Measurements from ENCODE around the gene NCAM1. TPM values are rescaled to one million over a fixed set of nuclear protein-coding genes. Genes with fewer than 3 reads are reported as not detected.

Gene NCAM1
- total RNA-seq, 2 donors from 2014 or later, result 0.40 to 0.44 TPM

GRCh38 chr11:113189909-113190667 is 228.9 kb downstream of the NCAM1 start:
- Mint-ChIP-seq H3K4me3 (no peak overlapping the region), H3K4me1 (no peaks in the 10 kb centered on the region), H3K27ac (no peak overlapping the region), H3K27me3 (peaks cover 71% of the 10 kb centered on the region), H3K36me3 (ENCODE audit: low read depth) (peaks cover 4% of the 10 kb centered on the region)
- ATAC-seq (no peak), DNase-seq (no peak)
- H3K9me3 ChIP-seq (ENCODE audit: control insufficient read depth, low read length, poor library complexity, severe bottlenecking), result no peaks in the 10 kb centered on the region

GRCh38 chr11:113192121-113192925 is 231.1 kb downstream of the NCAM1 start:
- Mint-ChIP-seq H3K4me3 (no peak overlapping the region), H3K27me3 (peaks cover 67% of the 10 kb centered on the region), H3K36me3 (ENCODE audit: low read depth) (peaks cover 4% of the 10 kb centered on the region), H3K4me1 (no peaks in the 10 kb centered on the region), H3K27ac (no peak overlapping the region)
- ATAC-seq, result no peak
- no peaks in the 10 kb centered on the region for H3K9me3 ChIP-seq (ENCODE audit: control insufficient read depth, low read length, poor library complexity, severe bottlenecking)
- DNase-seq, result no peak

- peaks cover 63% of the 10 kb centered on the region for H3K27me3 Mint-ChIP-seq
- DNase-seq (no peak), ATAC-seq (no peak)
Measured at GRCh38 chr11:113193016-113193415, 231.8 kb downstream of the NCAM1 start.

GRCh38 chr11:113193946-113194345 is 232.7 kb downstream of the NCAM1 start:
- no peaks in the 10 kb centered on the region for H3K9me3 ChIP-seq (ENCODE audit: control insufficient read depth, low read length, poor library complexity, severe bottlenecking)
- ATAC-seq (no peak), DNase-seq (no peak)
- Mint-ChIP-seq H3K27me3 (peaks cover 63% of the 10 kb centered on the region), H3K27ac (no peak overlapping the region), H3K4me1 (no peaks in the 10 kb centered on the region), H3K4me3 (no peak overlapping the region), H3K36me3 (ENCODE audit: low read depth) (peaks cover 4% of the 10 kb centered on the region)

More at GRCh38 chr11:113193016-113193415, 231.8 kb downstream of the NCAM1 start:
- Mint-ChIP-seq H3K4me1 (no peaks in the 10 kb centered on the region), H3K36me3 (ENCODE audit: low read depth) (peaks cover 4% of the 10 kb centered on the region), H3K4me3 (no peak overlapping the region), H3K27ac (no peak overlapping the region)
- H3K9me3 ChIP-seq (ENCODE audit: control insufficient read depth, low read length, poor library complexity, severe bottlenecking), result no peaks in the 10 kb centered on the region

DNA sequence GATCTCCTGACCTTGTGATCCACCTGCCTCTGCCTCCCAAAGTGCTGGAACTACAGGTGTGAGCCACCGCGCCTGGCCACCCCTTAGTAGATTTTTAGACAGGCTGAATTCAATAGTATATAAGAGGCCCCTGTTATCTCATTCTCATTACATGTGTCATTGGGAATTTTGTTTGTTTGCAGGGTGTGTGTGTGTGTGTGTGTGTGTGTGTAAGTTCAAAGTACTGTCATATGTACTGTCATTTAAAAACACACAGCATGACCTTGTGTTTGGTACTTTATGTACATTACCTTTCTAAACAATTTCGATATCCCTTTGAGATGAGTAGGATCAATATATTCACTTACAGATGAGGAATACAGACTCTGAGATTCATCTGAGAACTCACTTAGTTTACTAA is 234.5 kb downstream of the NCAM1 start:
- H3K27me3 Mint-ChIP-seq, result peaks cover 54% of the 10 kb centered on the region

GRCh38 chr11:113197446-113197845 is 236.2 kb downstream of the NCAM1 start:
- no peak for ATAC-seq
- no peak overlapping the region for H3K4me3 Mint-ChIP-seq
- no peaks in the 10 kb centered on the region for H3K4me1 Mint-ChIP-seq
- no peak overlapping the region for H3K27ac Mint-ChIP-seq
- H3K27me3 Mint-ChIP-seq, result peaks cover 55% of the 10 kb centered on the region
- H3K36me3 Mint-ChIP-seq (ENCODE audit: low read depth), result no peaks in the 10 kb centered on the region
- H3K9me3 ChIP-seq (ENCODE audit: control insufficient read depth, low read length, poor library complexity, severe bottlenecking), result no peaks in the 10 kb centered on the region
- DNase-seq, result no peak

More for the DNA sequence above, 234.5 kb downstream of the NCAM1 start:
- ATAC-seq, result no peak
- no peaks in the 10 kb centered on the region for H3K4me1 Mint-ChIP-seq
- no peak overlapping the region for H3K27ac Mint-ChIP-seq
- no peaks in the 10 kb centered on the region for H3K9me3 ChIP-seq (ENCODE audit: control insufficient read depth, low read length, poor library complexity, severe bottlenecking)
- no peak overlapping the region for H3K4me3 Mint-ChIP-seq
- DNase-seq, result no peak
- no peaks in the 10 kb centered on the region for H3K36me3 Mint-ChIP-seq (ENCODE audit: low read depth)

GRCh38 chr11:113198972-113199661 is 237.9 kb downstream of the NCAM1 start:
- Mint-ChIP-seq H3K36me3 (ENCODE audit: low read depth) (no peaks in the 10 kb centered on the region), H3K4me1 (no peaks in the 10 kb centered on the region), H3K27ac (no peak overlapping the region), H3K27me3 (peaks cover 51% of the 10 kb centered on the region), H3K4me3 (no peak overlapping the region)
- no peaks in the 10 kb centered on the region for H3K9me3 ChIP-seq (ENCODE audit: control insufficient read depth, low read length, poor library complexity, severe bottlenecking)
- DNase-seq (no peak), ATAC-seq (no peak)

GRCh38 chr11:113199866-113200265 is 238.6 kb downstream of the NCAM1 start:
- Mint-ChIP-seq H3K4me3 (no peak overlapping the region), H3K27ac (no peak overlapping the region), H3K36me3 (ENCODE audit: low read depth) (no peaks in the 10 kb centered on the region), H3K4me1 (no peaks in the 10 kb centered on the region), H3K27me3 (peaks cover 54% of the 10 kb centered on the region)
- H3K9me3 ChIP-seq (ENCODE audit: control insufficient read depth, low read length, poor library complexity, severe bottlenecking), result no peaks in the 10 kb centered on the region
- ATAC-seq (no peak), DNase-seq (no peak)

DNA sequence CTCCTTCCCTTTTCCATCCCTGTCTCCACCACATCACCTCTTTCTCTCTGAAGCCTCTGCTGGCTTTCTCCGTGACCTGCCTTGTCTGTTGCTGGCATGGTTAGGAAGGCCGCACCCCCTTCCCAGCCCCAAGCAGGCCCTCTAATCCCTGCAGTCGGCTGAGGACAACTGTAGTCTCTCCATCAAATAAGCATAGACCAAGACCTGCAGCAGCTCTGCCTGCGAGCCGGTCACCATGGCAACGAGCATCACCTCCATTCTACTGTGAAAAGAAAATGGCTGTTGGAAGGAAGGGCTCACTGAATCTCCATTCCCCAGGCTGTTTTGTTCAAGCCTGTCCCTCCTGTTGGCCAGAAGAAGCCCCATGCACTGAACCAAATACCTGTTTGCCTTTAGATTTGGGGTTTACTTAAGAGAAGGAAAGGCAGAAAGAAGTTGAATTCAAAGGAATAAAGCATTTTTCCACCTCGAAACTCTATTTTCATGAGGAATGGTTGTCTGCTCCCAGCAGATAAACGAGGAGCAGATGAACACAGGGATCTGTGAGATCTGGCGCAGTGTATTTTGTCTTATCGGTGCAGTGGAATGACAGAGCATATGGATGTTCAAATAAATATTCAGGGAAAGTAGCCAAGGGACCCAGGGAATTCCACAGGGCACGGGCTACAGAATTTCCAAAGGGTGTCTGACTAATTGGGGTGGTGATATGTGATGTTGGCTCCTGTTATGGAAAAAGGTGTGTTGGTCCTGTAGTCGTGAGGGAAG is 240.0 kb downstream of the NCAM1 start:
- H3K4me1 Mint-ChIP-seq, result no peaks in the 10 kb centered on the region
- no peak overlapping the region for H3K27ac Mint-ChIP-seq
- DNase-seq, result no peak
- no peak for ATAC-seq
- peaks cover 45% of the 10 kb centered on the region for H3K27me3 Mint-ChIP-seq
- no peaks in the 10 kb centered on the region for H3K9me3 ChIP-seq (ENCODE audit: control insufficient read depth, low read length, poor library complexity, severe bottlenecking)
- H3K36me3 Mint-ChIP-seq (ENCODE audit: low read depth), result no peaks in the 10 kb centered on the region
- H3K4me3 Mint-ChIP-seq, result no peak overlapping the region

- Mint-ChIP-seq H3K27ac (no peak overlapping the region), H3K4me1 (no peaks in the 10 kb centered on the region), H3K27me3 (peaks cover 53% of the 10 kb centered on the region), H3K36me3 (ENCODE audit: low read depth) (no peaks in the 10 kb centered on the region), H3K4me3 (no peak overlapping the region)
- no peak for DNase-seq
- no peaks in the 10 kb centered on the region for H3K9me3 ChIP-seq (ENCODE audit: control insufficient read depth, low read length, poor library complexity, severe bottlenecking)
- ATAC-seq, result no peak
Measured at GRCh38 chr11:113202431-113202830, 241.2 kb downstream of the NCAM1 start.

DNA sequence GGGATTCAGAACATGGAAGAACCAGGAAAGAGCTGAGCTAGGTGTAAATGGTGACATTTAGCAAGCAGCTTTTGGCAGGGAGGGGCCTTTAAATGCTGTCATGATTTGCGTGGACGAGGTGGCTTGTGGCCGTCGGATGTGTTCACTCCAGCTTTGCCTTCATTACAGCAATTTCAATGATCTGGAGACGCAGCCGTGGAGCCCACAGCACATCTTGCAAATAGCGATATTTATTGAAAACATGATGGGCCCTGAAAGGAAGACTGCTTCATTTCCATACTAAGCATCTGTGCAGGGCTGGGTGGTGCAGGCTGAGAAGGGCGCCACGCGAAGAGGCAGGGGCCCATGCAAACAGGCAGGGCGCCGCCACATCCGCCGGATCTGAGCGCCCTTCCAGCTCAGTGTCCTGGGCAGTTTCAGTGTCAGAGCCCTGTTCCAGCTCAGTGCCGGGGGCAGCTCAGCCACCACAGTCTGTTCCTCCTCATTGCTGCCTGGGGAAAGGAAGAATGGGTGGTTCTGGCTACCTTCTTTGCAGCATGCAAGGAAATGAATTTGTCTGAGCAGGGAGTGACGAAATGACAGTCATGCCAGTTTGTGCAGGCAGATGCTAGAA is 242.0 kb downstream of the NCAM1 start:
- no peaks in the 10 kb centered on the region for H3K36me3 Mint-ChIP-seq (ENCODE audit: low read depth)
- DNase-seq (no peak), ATAC-seq (no peak)
- H3K27ac Mint-ChIP-seq, result no peak overlapping the region
- no peaks in the 10 kb centered on the region for H3K4me1 Mint-ChIP-seq
- H3K9me3 ChIP-seq (ENCODE audit: control insufficient read depth, low read length, poor library complexity, severe bottlenecking), result no peaks in the 10 kb centered on the region
- no peak overlapping the region for H3K4me3 Mint-ChIP-seq
- peaks cover 53% of the 10 kb centered on the region for H3K27me3 Mint-ChIP-seq

- DNase-seq, result no peak
- Mint-ChIP-seq H3K27me3 (peaks cover 45% of the 10 kb centered on the region), H3K4me3 (no peak overlapping the region), H3K4me1 (no peaks in the 10 kb centered on the region), H3K36me3 (ENCODE audit: low read depth) (no peaks in the 10 kb centered on the region), H3K27ac (no peak overlapping the region)
- no peak for ATAC-seq
- H3K9me3 ChIP-seq (ENCODE audit: control insufficient read depth, low read length, poor library complexity, severe bottlenecking), result no peaks in the 10 kb centered on the region
Measured at GRCh38 chr11:113204280-113204679, 243.1 kb downstream of the NCAM1 start.

Data from T-helper 17 cell (primary cell).